GM18951 (cell line): ENCODE results near the gene KRT28.

Source experiments
- POLR2A ChIP-seq: IDR thresholded peaks from 4 replicates; pipeline ENCODE4 v1.6.1; 2011; ENCODE audit warnings: mild to moderate bottlenecking; ENCODE audit not compliant: insufficient read length, insufficient read depth; ENCODE audit errors: extremely low read depth
- in situ Hi-C: fragments of 300-500 bp; cut with MboI; formaldehyde crosslinking; loops from one replicate; pipeline ENCODE4 v1.12.0; 2022; ENCODE audit warnings: low sequenced_read_pairs, mixed read lengths, inconsistent platforms; ENCODE audit not compliant: unreplicated experiment

The KRT28 gene, protein sequence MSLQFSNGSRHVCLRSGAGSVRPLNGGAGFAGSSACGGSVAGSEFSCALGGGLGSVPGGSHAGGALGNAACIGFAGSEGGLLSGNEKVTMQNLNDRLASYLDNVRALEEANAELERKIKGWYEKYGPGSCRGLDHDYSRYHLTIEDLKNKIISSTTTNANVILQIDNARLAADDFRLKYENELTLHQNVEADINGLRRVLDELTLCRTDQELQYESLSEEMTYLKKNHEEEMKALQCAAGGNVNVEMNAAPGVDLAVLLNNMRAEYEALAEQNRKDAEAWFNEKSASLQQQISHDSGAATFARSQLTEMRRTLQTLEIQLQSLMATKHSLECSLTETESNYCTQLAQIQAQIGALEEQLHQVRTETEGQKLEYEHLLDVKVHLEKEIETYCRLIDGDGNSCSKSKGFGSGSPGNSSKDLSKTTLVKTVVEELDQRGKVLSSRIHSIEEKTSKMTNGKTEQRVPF

GRCh38 chr17:40799859-40800258 is at the start of gene KRT28:
Gene KRT28 (minus strand): TSS chr17:40799959. CDS start chr17:40799893, 66 bp downstream.
- TF ChIP-seq POLR2A: no peak
- in situ Hi-C loops: no loop called here

GRCh38 chr17:40848583-40849235 is 49.0 kb upstream of the KRT28 start:
- no peak for TF ChIP-seq POLR2A
- in situ Hi-C loops: no loop called here

DNA sequence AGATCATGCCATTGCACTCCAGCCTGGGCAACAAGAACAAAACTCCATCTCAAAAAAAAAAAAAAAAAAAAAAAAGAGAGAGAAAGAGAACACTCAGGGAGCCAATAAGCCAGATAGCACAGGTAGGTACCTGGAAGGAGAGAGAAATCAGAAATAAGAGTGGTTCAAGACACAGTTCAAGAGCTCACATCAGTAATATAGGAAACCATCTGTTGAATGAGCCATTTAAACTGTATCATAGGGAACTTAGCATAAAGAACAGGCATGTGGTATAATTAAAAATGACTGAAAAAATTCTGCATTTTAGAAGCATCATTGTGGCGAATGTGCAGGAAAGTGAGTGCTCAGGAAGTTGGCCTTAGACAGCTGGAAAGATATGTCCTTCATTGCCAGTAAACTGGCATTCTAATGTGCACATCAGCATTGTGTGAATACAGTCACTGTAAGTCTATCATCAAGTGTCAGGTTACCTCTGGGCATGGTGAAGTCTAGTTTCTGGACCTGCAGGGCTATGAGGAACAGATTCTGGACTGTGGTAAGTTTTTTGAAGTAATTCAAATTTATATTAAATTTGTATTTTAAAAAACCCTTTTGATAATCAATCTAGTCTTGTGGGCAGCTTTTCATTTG is 46.9 kb upstream of the KRT28 start:
- no peak for TF ChIP-seq POLR2A
- in situ Hi-C loops: no loop called here

- TF ChIP-seq POLR2A: no peak
- in situ Hi-C loops: no loop called here
Observed at GRCh38 chr17:40844671-40845107, 44.9 kb upstream of the KRT28 start.

DNA sequence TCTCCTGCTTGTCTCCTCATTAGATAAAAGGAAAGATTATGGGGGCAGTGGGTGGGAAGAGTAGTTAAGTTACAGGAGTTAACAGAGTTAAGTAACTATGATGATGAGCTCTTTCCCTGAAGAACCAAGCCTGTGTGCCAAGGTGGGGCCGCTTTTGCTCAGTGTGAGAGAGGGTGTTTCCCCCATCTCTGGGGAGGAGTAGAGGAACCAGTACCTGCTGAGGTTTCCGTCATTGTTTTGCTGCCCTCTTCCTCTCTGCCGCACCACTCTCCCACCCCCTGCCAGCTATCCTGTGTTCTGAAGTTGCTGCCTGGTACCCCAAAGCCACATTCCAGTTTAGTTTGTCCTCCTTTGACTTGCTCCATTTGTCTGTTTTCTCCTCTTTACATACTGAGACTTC is 43.5 kb upstream of the KRT28 start:
- in situ Hi-C loops: no loop called here
- TF ChIP-seq POLR2A: no peak

DNA sequence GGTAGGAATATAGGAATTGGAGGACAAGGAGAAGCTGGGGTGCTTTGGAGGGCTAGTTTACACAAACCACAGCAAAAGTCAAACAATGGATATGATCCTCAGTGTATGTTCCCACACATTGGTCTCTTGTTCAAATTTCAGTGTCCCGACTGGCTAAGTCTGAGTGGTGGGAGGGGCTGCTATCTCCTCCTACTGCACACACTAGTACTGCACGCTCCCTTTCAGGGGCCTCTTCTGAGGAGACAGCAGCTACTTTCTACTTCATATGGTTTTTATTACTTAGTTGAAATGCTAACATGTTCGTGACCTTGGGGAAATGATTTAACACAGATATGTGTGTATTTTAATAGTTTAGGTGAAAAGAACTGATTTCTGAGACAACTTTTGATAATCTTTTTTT is 41.5 kb upstream of the KRT28 start:
- in situ Hi-C loops: no loop called here
- no peak for TF ChIP-seq POLR2A

GRCh38 chr17:40839194-40839593 is 39.4 kb upstream of the KRT28 start:
- TF ChIP-seq POLR2A: no peak
- in situ Hi-C loops: no loop called here

- no peak for TF ChIP-seq POLR2A
- in situ Hi-C loops: no loop called here
Observed at GRCh38 chr17:40836020-40836419, 36.3 kb upstream of the KRT28 start.

DNA sequence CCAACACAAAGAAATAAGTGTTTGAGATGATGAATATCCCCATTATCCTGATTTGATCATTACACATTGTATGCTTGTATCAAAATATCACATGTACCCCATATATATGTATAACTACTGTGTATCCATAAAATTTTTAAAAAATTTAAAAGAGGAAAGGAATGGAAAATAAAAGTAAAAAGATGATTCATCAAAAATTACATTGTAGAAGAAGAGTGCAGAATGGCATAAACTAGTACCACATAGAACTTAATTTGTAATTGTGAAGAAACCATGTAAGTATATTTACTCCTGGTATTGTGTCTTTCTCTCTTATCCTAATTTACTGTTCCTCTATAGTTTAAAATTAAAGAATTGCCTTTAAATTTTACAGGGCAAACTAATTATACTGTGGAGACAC is 34.1 kb upstream of the KRT28 start:
- TF ChIP-seq POLR2A: no peak

DNA sequence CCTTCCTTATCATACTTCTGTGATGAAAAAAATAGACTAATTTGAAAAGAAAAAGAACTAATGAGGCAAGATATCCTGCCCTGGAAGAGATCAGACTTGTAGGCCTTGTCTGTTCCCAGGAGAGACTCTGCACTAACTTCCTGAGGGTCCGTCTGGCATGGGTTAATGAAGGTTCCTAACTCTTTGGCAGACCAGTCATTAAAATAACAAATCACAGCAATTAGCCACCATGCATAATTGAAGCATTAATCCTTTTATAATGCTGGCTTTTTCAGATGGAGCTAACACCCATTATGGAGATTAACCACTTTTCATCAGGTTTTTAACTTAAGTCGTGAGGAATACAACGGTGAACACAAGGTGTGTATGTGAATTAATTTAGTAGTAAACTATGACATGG is 33.1 kb upstream of the KRT28 start:
- in situ Hi-C loops: no loop called here
- no peak for TF ChIP-seq POLR2A

More for the DNA sequence above, 34.1 kb upstream of the KRT28 start:
- in situ Hi-C loops: no loop called here

- in situ Hi-C loops: no loop called here
- no peak for TF ChIP-seq POLR2A
Observed at GRCh38 chr17:40830085-40830776, 30.5 kb upstream of the KRT28 start.

DNA sequence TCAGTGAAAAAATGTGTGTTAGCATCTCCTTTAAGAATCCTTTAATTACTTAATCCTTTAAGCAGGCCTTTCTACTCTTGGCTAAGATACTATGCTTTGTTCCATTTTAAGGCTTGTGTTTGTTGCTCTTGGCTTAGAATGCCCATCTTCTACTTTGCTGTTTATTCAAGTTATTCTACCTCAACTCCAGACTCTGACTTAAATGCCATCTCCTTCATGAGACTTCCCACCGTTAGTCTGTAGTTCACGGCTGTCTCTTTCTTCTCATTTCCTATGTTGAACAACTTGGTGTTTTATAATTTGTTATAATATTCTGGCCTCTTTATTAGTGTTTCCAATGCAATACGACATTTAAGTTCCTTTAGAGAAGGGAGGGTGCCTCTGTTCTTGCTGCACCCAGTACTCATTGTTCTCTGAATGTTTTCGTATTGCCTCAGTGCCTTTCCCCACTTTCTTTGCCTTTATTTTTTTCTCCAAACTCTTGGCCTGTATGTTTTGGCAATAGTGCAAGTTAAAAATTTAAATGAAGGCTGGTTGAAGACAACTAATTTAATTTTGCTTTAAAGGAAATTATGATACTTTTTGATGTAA is 28.8 kb upstream of the KRT28 start:
- no peak for TF ChIP-seq POLR2A
- in situ Hi-C loops: no loop called here
